K562 (cell line): Measurements from ENCODE around the gene IMPG2. TPM values are rescaled to one million over a fixed set of nuclear protein-coding genes. Genes with fewer than 3 reads are reported as not detected.

Experiments
- ARID1B ChIP-seq: fragments of 450-650 bp; IDR thresholded peaks from 2 replicates; pipeline ENCODE4 v1.6.1; 2016; ENCODE audit warnings: antibody characterized with exemption, mild to moderate bottlenecking, inconsistent platforms
- BCL6 ChIP-seq: fragments of 250-450 bp; sonication (Bioruptor Pico); IDR thresholded peaks from 2 replicates; pipeline ENCODE4 v1.4.0; 2020
- BRD4 ChIP-seq: fragments of 200-600 bp; sonication (generic); IDR thresholded peaks from 2 replicates; pipeline ENCODE4 v1.6.1; 2017; ENCODE audit warnings: inconsistent platforms
- CHAMP1 ChIP-seq: fragments of 450-650 bp; IDR thresholded peaks from 2 replicates; pipeline ENCODE4 v1.6.1; 2016; ENCODE audit warnings: mild to moderate bottlenecking
- EP300 ChIP-seq: IDR thresholded peaks from 2 replicates; pipeline ENCODE4 v1.6.1; 2012; ENCODE audit warnings: low read length, improper control_type of control experiment
- EWSR1 ChIP-seq: fragments of 450-650 bp; IDR thresholded peaks from 2 replicates; pipeline ENCODE4 v1.6.1; 2018; ENCODE audit warnings: borderline replicate concordance, mild to moderate bottlenecking, low read depth, moderate library complexity; ENCODE audit not compliant: partially characterized antibody
- FOXJ2 ChIP-seq: fragments of 200-800 bp; sonication (Bioruptor generic); IDR thresholded peaks from 2 replicates; pipeline ENCODE4 v1.6.1; 2016; ENCODE audit warnings: missing genetic modification characterization, missing compliant biosample characterization
- FOXM1 ChIP-seq, 2 experiments: fragments of 450-650 bp in 1 of 2; sonication (generic) in 1 of 2; formaldehyde crosslinking in 1 of 2; IDR thresholded peaks; 2 replicates each; pipeline versions ENCODE4 v1.6.1 to v1.9.0; 2017 to 2022; ENCODE audit warnings: low read depth in 2 of 2, mild to moderate bottlenecking in 2 of 2, missing genetic modification reagents in 1 of 2, moderate library complexity in 1 of 2
- HEY1 ChIP-seq: fragments of 250-450 bp; sonication (Bioruptor Pico); IDR thresholded peaks from 2 replicates; pipeline ENCODE4 v1.5.0; 2020; ENCODE audit warnings: mild to moderate bottlenecking, moderate library complexity, borderline replicate concordance
- HNRNPL ChIP-seq: fragments of 200-400 bp; formaldehyde crosslinking; IDR thresholded peaks from 2 replicates; pipeline ENCODE4 v1.6.1; 2017; ENCODE audit warnings: low read depth, mild to moderate bottlenecking, low read length
- KDM1A ChIP-seq, 2 experiments: fragments of 450-650 bp; IDR thresholded peaks; 2 replicates each; pipeline ENCODE4 v1.6.1; 2016; ENCODE audit warnings: mild to moderate bottlenecking in 2 of 2
- MTA2 ChIP-seq: fragments of 450-650 bp; IDR thresholded peaks from 2 replicates; pipeline ENCODE4 v1.6.1; 2016; ENCODE audit warnings: low read depth
- MYBL2 ChIP-seq, 2 experiments: fragments of 450-650 bp in 1 of 2; sonication (generic) in 1 of 2; formaldehyde crosslinking in 1 of 2; IDR thresholded peaks; 2 replicates each; pipeline versions ENCODE4 v1.6.1 to v1.8.1; 2017 to 2022; ENCODE audit warnings: borderline replicate concordance in 1 of 2, inconsistent platforms in 1 of 2, low read depth in 1 of 2, mild to moderate bottlenecking in 1 of 2, missing genetic modification reagents in 1 of 2, moderate library complexity in 1 of 2
- PREB ChIP-seq: sonication (generic); formaldehyde crosslinking; IDR thresholded peaks from 2 replicates; pipeline ENCODE4 v1.8.1; 2023; ENCODE audit warnings: mild to moderate bottlenecking, missing genetic modification reagents
- PRMT5 ChIP-seq: sonication (generic); formaldehyde crosslinking; IDR thresholded peaks from 2 replicates; pipeline ENCODE4 v1.5.0; 2020; ENCODE audit warnings: missing genetic modification reagents
- RCOR1 ChIP-seq, 2 experiments: IDR thresholded peaks; 2 replicates each; pipeline ENCODE4 v1.6.1; 2012; ENCODE audit warnings: low read depth in 2 of 2, low read length in 2 of 2, borderline replicate concordance in 1 of 2, improper control_type of control experiment in 1 of 2
- SRSF7 ChIP-seq: fragments of 200-400 bp; formaldehyde crosslinking; optimal IDR thresholded peaks from 2 replicates; pipeline ENCODE3; 2017; ENCODE audit warnings: mild to moderate bottlenecking, low read depth, low read length
- TBL1XR1 ChIP-seq, 2 experiments: IDR thresholded peaks; 2 replicates each; pipeline ENCODE4 v1.6.1; 2012; ENCODE audit warnings: improper control_type of control experiment in 2 of 2, low read length in 2 of 2, mild to moderate bottlenecking in 1 of 2
- TCF3 ChIP-seq: sonication (generic); formaldehyde crosslinking; IDR thresholded peaks from 2 replicates; pipeline ENCODE4 v1.4.0; 2020; ENCODE audit warnings: mild to moderate bottlenecking, missing genetic modification reagents
- USF2 ChIP-seq: sonication (generic); formaldehyde crosslinking; IDR thresholded peaks from 2 replicates; pipeline ENCODE4 v1.5.0; 2020; ENCODE audit warnings: missing genetic modification reagents
- ZNF174 ChIP-seq: fragments of 250-450 bp; sonication (Bioruptor Pico); IDR thresholded peaks from 2 replicates; pipeline ENCODE4 v1.4.0; 2020; ENCODE audit warnings: mild to moderate bottlenecking
- ZNF239 ChIP-seq: fragments of 250-450 bp; sonication (Bioruptor Pico); IDR thresholded peaks from 2 replicates; pipeline ENCODE4 v1.4.0; 2020; ENCODE audit warnings: mild to moderate bottlenecking
- ZNF644 ChIP-seq: fragments of 200-800 bp; sonication (Bioruptor generic); IDR thresholded peaks from 2 replicates; pipeline ENCODE4 v1.6.1; 2016; ENCODE audit warnings: low read depth, missing genetic modification characterization, missing compliant biosample characterization
- ZZZ3 ChIP-seq: fragments of 450-650 bp; IDR thresholded peaks from 2 replicates; pipeline ENCODE4 v1.6.1; 2016; ENCODE audit warnings: antibody characterized with exemption, mild to moderate bottlenecking, moderate library complexity
- polyA plus RNA-seq, 8 experiments: library from polyadenylated mRNA; depleted of rRNA in 4 of 8; stranded (reverse) in 5 of 8; unstranded in 3 of 8; fragments of >200 nt; fragmentation: Nextera tagmentation in 2 of 8; fragmentation: Illumina TruSeq in 1 of 8; extraction: Ambion mirVana in 2 of 8; extraction: Trizol in 1 of 8; gene quantifications; 2 replicates each; pipeline versions ENCODE4 v1.2.1 to v1.2.3, GENCODE V29; 2011 to 2014; ENCODE audit warnings: inconsistent platforms in 1 of 8, missing spikeins in 1 of 8
- total RNA-seq, 7 experiments: library from RNA; depleted of rRNA in 6 of 7; stranded (reverse); fragments of >200 nt in 6 of 7; fragmentation: Illumina TruSeq in 2 of 7; extraction: Trizol in 2 of 7; gene quantifications; 2 replicates each; pipeline versions ENCODE4 v1.2.1 to v1.2.3, GENCODE V29; 2011 to 2021; ENCODE audit warnings: low replicate concordance in 1 of 7

IMPG2 gene
- total and polyA plus RNA-seq, 9 of the 15 experiments (the other 6 are each of a cell fraction or from before 2014, with no cell fraction given) = 0.04 to 0.36 (median 0.09) TPM

GRCh38 chr3:101200461-101200860, 119.9 kb downstream of the IMPG2 start (continued):
- peak; percentile 28; the same call in 1 of the 2 replicates for TF ChIP-seq USF2 (CRISPR knock-in tag)
- no peak for TF ChIP-seq EWSR1
- no peak for TF ChIP-seq HEY1 (CRISPR knock-in tag)
- TF ChIP-seq SRSF7 = no peak
- TF ChIP-seq TBL1XR1 (IDR thresholded peaks at IDR 0.05; ENCODE audit: low read length in 2 of 2) = 0 out of 4 replicates have a peak, but pooled peaks of 1 of the 2 experiments have one; percentile 41
- peak; percentile 71 for TF ChIP-seq EP300
- TF ChIP-seq BCL6 (CRISPR knock-in tag) = no peak
- no peak for TF ChIP-seq ZZZ3
- TF ChIP-seq RCOR1 (IDR thresholded peaks at IDR 0.05; ENCODE audit: borderline replicate concordance in 1 of 2, low read depth in 2 of 2, low read length in 2 of 2) = peak; percentile 67 to 91; a peak in 3 of 4 replicates
- TF ChIP-seq MYBL2 (IDR thresholded peaks at IDR 0.05; ENCODE audit: low read depth) = peak; percentile 76
- TF ChIP-seq MYBL2 (CRISPR knock-in tag; IDR thresholded peaks at IDR 0.05; ENCODE audit: borderline replicate concordance) = no peak
- peak; percentile 83 for TF ChIP-seq FOXM1 (IDR thresholded peaks at IDR 0.05; ENCODE audit: low read depth)
- TF ChIP-seq FOXM1 (CRISPR knock-in tag; IDR thresholded peaks at IDR 0.05; ENCODE audit: low read depth) = no peak
- TF ChIP-seq ZNF239 = no peak
- TF ChIP-seq KDM1A (IDR thresholded peaks at IDR 0.05) = peak; percentile 81 to 85
- TF ChIP-seq ZNF174 (CRISPR knock-in tag) = no peak
- TF ChIP-seq PRMT5 = no peak
- TF ChIP-seq ARID1B = peak; percentile 70
- 0 out of 2 replicates have a peak, but pooled peaks have one; percentile 49 for TF ChIP-seq FOXJ2 (tag)
- TF ChIP-seq CHAMP1 = peak; percentile 50
- peak; percentile 21; the same call in 1 of the 2 replicates for TF ChIP-seq MTA2
- no peak for TF ChIP-seq BRD4
- TF ChIP-seq ZNF644 = no peak
- TF ChIP-seq PREB (CRISPR knock-in tag) = no peak
- TF ChIP-seq HNRNPL = no peak
- peak; percentile 59 for TF ChIP-seq TCF3 (CRISPR knock-in tag)
